ENCODE data around the gene FAM83E. TPM values are rescaled to one million over a fixed set of nuclear protein-coding genes. Genes with fewer than 3 reads are reported as not detected.

FAM83E gene
- total and polyA plus RNA-seq, 3 donors from 2014 or later = 0.99 to 2.2 (median 1.6) TPM

DNA sequence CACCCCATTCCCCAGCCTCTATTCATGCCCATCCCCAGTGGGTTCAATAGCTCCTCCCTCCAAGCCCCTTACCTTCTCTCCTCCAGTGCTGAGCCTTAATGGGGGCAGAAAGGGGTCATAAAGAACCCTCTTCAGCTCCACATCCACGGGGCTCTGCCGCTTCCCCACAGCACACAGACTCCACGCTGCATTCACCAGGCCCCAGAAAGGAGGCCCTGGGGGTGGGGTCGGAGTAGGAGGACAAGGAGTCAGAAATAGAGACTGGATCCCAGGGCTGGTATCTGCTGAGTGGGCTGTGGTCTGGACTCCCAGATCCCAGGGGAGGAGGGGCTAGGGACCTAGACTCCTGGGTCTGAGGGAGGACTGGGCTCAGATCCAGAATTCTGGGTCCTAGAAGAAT is 29.5 kb upstream of the FAM83E start:
- TF ChIP-seq, protein P1, sequence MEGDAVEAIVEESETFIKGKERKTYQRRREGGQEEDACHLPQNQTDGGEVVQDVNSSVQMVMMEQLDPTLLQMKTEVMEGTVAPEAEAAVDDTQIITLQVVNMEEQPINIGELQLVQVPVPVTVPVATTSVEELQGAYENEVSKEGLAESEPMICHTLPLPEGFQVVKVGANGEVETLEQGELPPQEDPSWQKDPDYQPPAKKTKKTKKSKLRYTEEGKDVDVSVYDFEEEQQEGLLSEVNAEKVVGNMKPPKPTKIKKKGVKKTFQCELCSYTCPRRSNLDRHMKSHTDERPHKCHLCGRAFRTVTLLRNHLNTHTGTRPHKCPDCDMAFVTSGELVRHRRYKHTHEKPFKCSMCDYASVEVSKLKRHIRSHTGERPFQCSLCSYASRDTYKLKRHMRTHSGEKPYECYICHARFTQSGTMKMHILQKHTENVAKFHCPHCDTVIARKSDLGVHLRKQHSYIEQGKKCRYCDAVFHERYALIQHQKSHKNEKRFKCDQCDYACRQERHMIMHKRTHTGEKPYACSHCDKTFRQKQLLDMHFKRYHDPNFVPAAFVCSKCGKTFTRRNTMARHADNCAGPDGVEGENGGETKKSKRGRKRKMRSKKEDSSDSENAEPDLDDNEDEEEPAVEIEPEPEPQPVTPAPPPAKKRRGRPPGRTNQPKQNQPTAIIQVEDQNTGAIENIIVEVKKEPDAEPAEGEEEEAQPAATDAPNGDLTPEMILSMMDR (IDR thresholded peaks at IDR 0.05) = no peak
- TF ChIP-seq POLR2A (IDR thresholded peaks at IDR 0.05) = no peak
- intact Hi-C loops (cut with DNase I; ENCODE audit: low total_unique reads) = loop anchor here (10.0 kb wide), 1 partner anchor 200 kb away; no protein-coding TSS in a partner anchor
- H3K36me3 ChIP-seq (ENCODE audit: low read depth, missing control alignments) = no peaks in the 10 kb centered on the region
- H3K4me3 ChIP-seq = peak overlapping the region in 1 of 2 donors; percentile 66
- no peaks in the 10 kb centered on the region for H3K27me3 ChIP-seq
- no peak for DNase-seq
- peak overlapping the region in 1 of 2 donors; percentile 92 for H3K27ac ChIP-seq
- WGBS, 2 donors = 48 to 56% methylated on average over 4 of the region's 4 CpGs
- no peaks in the 10 kb centered on the region for H3K9me3 ChIP-seq
- peaks cover 17% of the 10 kb centered on the region for H3K4me1 ChIP-seq

DNA sequence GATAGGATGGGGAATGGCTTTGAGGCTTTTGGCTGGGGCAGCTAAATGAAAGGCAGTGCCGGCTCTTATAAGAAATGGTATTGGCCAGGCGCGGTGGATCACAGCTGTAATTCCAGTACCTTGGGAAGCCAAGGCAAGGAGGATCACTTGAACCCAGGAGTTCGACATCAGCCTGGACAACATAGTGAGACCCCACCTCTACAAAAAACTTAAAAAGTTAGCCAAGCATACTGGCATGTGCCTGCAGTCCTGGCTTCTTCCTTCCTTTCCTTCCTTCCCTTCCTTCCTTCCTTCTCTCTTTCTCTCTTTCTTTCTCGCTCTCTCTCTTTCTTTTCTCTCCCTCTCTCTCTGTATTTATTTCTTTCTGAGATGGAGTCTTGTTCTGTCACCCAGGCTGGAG is 28.0 kb upstream of the FAM83E start:
- 88 to 89% methylated on average over 5 of the region's 5 CpGs for WGBS, 2 donors
- Histone ChIP-seq H3K27ac (no peak overlapping the region), H3K9me3 (no peaks in the 10 kb centered on the region), H3K27me3 (no peaks in the 10 kb centered on the region), H3K4me3 (no peak overlapping the region), H3K4me1 (peaks cover 24% of the 10 kb centered on the region), H3K36me3 (ENCODE audit: low read depth, missing control alignments) (no peaks in the 10 kb centered on the region)
- intact Hi-C loops (cut with DNase I; ENCODE audit: low total_unique reads) = loop anchor here (10.0 kb wide), 1 partner anchor 202 kb away; no protein-coding TSS in a partner anchor
- TF ChIP-seq POLR2A (IDR thresholded peaks at IDR 0.05) = no peak
- TF ChIP-seq, protein P1 (IDR thresholded peaks at IDR 0.05) = no peak
- no peak for DNase-seq

DNA sequence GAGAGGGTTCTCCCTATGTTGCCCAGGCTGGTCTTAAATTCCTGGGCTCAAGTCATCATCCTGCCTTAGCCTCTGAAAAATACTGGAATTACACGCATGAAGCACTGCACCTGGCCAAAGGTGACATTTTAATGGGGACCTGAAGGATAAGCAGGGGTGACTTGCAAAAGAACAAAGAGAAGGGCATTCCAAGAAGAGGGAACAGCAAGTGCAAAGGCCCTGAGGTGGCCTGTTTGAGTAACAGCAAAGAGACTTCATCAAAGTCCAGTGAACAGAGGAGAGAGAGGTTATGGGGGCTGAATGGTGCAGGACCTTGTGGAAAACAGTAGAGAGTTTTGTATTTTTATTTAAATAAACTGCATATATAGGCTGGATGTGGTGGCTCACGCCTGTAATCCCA is 27.0 kb upstream of the FAM83E start:
- Histone ChIP-seq H3K27ac (no peak overlapping the region), H3K27me3 (no peaks in the 10 kb centered on the region), H3K4me3 (no peak overlapping the region), H3K9me3 (no peaks in the 10 kb centered on the region), H3K4me1 (peaks cover 24% of the 10 kb centered on the region), H3K36me3 (ENCODE audit: low read depth, missing control alignments) (no peaks in the 10 kb centered on the region)
- TF ChIP-seq POLR2A (IDR thresholded peaks at IDR 0.05) = no peak
- TF ChIP-seq, protein P1 (IDR thresholded peaks at IDR 0.05) = no peak
- intact Hi-C loops (cut with DNase I; ENCODE audit: low total_unique reads) = loop anchor here (10.0 kb wide), 1 partner anchor 203 kb away; no protein-coding TSS in a partner anchor
- WGBS, 2 donors = 97 to 100% methylated on average over 2 of the region's 2 CpGs
- DNase-seq = no peak

DNA sequence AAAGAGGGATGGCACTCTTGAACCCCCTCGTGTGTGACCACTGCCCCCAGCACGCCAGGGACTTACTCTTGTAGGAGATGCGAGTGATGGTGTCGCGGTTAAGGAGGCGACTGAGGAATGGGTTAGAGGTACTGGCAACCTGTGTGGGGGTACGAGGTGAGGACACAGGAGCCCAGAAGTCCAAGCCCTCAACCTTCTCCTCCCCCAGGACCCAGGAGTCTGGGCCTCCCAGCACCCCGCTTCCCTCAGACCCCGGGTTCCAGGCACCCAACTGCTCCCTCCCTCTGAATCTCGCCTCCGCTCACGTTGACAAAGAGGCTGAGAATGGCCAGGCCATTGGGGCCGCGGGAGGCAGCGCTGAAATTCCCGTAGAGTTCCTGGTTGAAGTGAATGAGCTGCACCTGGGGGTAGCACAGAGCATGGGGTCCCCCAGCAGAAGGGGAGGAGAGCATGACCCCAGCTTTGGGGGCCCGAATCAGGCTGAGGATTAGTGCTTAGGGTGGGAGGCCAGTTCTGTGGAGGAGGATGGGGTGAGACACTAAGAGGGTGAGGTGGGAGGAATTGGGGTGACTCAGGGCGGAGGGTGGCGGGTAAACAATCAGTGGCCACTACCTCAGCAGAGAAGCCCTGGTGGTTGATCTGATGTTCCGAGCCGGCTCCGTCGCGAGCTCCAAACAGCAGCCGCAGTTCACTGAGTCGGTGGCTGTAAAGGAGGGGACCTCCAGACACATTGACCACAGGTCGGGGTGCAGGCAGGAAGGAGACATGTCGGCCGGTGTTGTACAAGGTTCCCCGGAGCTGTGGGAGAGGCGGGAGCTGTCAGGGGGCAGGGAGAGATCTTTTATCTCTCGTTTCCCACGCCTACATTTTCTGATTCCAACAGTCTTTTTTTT is 24.9 kb upstream of the FAM83E start:
- 47 to 59% methylated on average over 29 to 33 of the region's 33 CpGs for WGBS, 2 donors
- H3K36me3 ChIP-seq (ENCODE audit: low read depth, missing control alignments) = no peaks in the 10 kb centered on the region
- H3K27ac ChIP-seq = no peak overlapping the region
- no peaks in the 10 kb centered on the region for H3K27me3 ChIP-seq
- no peak overlapping the region for H3K4me3 ChIP-seq
- peaks cover 18% of the 10 kb centered on the region for H3K4me1 ChIP-seq
- TF ChIP-seq, protein P1 (IDR thresholded peaks at IDR 0.05) = no peak
- no peak for TF ChIP-seq POLR2A (IDR thresholded peaks at IDR 0.05)
- intact Hi-C loops (cut with DNase I; ENCODE audit: low total_unique reads) = loop anchor here (10.0 kb wide), 1 partner anchor 205 kb away; no protein-coding TSS in a partner anchor
- no peaks in the 10 kb centered on the region for H3K9me3 ChIP-seq
- no peak for DNase-seq

Measured in testis (tissue), 3 donors.